ENCODE data around the gene NUDT17.
A peak's percentile ranks its signal among the peaks of the same experiment; 100 is the strongest.

NUDT17 gene

GRCh38 chr1:145891143-145891542, 45.7 kb downstream of the NUDT17 start:
- no peak for DNase-seq (ENCODE audit: low spot score)

- peak; percentile 96 for DNase-seq (ENCODE audit: low spot score)
Measured at GRCh38 chr1:145891587-145892485, 46.4 kb downstream of the NUDT17 start.

GRCh38 chr1:145892486-145893087, 47.2 kb downstream of the NUDT17 start:
- DNase-seq (ENCODE audit: low spot score) = no peak

GRCh38 chr1:145893306-145894055, 48.1 kb downstream of the NUDT17 start:
- DNase-seq (ENCODE audit: low spot score) = no peak

- no peak for DNase-seq (ENCODE audit: low spot score)
Measured at GRCh38 chr1:145895471-145895870, 50.0 kb downstream of the NUDT17 start.

DNA sequence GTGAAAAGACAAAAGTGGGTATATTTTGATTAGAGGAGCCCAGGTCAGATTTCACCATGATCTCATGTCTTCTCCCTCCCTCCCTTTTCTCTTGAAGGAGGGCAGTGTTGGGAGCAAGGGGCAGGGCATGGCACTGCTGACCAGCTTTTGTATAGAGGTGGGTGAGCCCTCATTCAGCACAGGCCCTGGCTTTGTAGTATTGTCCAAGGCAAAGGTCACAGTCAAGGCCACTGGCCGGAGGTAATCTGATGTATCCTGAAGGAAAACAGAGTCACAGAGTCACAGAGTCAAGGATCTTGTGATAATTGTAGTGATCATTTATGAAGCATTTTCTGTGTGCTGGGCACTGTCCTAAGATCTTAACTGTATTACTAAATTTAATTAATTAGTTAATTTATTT, 52.5 kb downstream of the NUDT17 start:
- no peak for DNase-seq (ENCODE audit: low spot score)
